Esophagus squamous epithelium (tissue), 4 donors: ENCODE data around the gene METTL16.

ENCODE experiments used
- CTCF ChIP-seq, 6 experiments: fragments of 450-650 bp in 4 of 6; fragments of 200-600 bp in 2 of 6; sonication (generic) in 2 of 6; IDR thresholded peaks; one replicate each; pipeline ENCODE4 v1.5.1; 2016 to 2019; ENCODE audit warnings: antibody characterized with exemption in 6 of 6, mild to moderate bottlenecking in 4 of 6, moderate library complexity in 4 of 6
- POLR2A ChIP-seq, 4 donors: fragments of 450-650 bp; IDR thresholded peaks; one replicate each; pipeline ENCODE4 v1.6.1; 2017; ENCODE audit warnings: antibody characterized with exemption in 4 of 4, mild to moderate bottlenecking in 4 of 4, moderate library complexity in 3 of 4

GRCh38 chr17:2436316-2436905 lies 75.3 kb downstream of the METTL16 start:
- no peak for TF ChIP-seq CTCF (IDR thresholded peaks at IDR 0.05)
- TF ChIP-seq POLR2A (IDR thresholded peaks at IDR 0.05): no peak
